ENCODE results near the gene TECPR1.

DNA sequence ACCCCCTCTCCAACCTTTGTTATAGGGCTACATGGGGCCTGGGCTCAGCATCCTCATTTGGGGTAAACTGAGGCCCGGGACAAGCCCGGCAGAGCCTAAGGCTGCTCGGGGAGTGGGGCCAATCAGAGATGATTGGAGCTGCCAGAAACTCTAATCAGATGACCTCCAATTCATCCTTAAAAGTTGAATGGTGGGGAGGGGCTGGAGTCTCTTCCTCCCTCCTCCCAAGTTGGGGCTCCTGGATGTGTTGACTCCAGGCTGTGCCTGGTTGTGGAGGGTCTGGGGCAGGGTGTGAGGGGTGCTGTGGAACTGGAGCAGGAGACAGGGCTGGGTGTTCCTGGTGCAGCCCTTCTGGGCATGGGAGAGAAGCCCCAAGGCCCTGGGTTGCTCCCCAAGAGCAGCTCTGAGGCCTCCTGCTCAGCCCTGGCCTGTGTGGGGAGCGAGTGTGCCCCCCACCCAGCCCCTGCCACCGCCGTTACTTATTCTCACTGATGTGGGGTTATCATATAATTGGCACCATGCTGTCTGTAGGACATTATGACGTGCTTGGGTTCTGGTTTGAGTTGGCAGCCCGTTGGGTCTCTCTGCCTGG lies 38.6 kb downstream of the TECPR1 start:
- TF ChIP-seq, protein P1, sequence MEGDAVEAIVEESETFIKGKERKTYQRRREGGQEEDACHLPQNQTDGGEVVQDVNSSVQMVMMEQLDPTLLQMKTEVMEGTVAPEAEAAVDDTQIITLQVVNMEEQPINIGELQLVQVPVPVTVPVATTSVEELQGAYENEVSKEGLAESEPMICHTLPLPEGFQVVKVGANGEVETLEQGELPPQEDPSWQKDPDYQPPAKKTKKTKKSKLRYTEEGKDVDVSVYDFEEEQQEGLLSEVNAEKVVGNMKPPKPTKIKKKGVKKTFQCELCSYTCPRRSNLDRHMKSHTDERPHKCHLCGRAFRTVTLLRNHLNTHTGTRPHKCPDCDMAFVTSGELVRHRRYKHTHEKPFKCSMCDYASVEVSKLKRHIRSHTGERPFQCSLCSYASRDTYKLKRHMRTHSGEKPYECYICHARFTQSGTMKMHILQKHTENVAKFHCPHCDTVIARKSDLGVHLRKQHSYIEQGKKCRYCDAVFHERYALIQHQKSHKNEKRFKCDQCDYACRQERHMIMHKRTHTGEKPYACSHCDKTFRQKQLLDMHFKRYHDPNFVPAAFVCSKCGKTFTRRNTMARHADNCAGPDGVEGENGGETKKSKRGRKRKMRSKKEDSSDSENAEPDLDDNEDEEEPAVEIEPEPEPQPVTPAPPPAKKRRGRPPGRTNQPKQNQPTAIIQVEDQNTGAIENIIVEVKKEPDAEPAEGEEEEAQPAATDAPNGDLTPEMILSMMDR (IDR thresholded peaks at IDR 0.05), result no peak
- TF ChIP-seq, protein P2, sequence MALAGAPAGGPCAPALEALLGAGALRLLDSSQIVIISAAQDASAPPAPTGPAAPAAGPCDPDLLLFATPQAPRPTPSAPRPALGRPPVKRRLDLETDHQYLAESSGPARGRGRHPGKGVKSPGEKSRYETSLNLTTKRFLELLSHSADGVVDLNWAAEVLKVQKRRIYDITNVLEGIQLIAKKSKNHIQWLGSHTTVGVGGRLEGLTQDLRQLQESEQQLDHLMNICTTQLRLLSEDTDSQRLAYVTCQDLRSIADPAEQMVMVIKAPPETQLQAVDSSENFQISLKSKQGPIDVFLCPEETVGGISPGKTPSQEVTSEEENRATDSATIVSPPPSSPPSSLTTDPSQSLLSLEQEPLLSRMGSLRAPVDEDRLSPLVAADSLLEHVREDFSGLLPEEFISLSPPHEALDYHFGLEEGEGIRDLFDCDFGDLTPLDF (CRISPR knock-in tag; IDR thresholded peaks at IDR 0.05), result no peak
- TF ChIP-seq CREB1 (CRISPR knock-in tag; IDR thresholded peaks at IDR 0.05) (no peak), FOXP1 (CRISPR knock-in tag; IDR thresholded peaks at IDR 0.05; ENCODE audit: borderline replicate concordance) (no peak), NFYB (CRISPR knock-in tag; conservative IDR thresholded peaks at IDR 0.05; ENCODE audit: low read depth) (no peak)
